Measurements from ENCODE around the gene FOXP1. TPM values are rescaled to one million over a fixed set of nuclear protein-coding genes. Genes with fewer than 3 reads are reported as not detected.

The FOXP1 gene
- total and polyA plus RNA-seq, 2 of the 13 experiments (the other 11 are each of a cell fraction or from before 2014, with no cell fraction given) = 40.4 to 59.0 TPM

GRCh38 chr3:71487418-71487817 is 96.1 kb downstream of the FOXP1 start:
- H3K9ac ChIP-seq (ENCODE audit: insufficient read depth, low read depth, low read length) = no peak overlapping the region
- H3K79me2 ChIP-seq (ENCODE audit: insufficient read depth, low read length) = peaks cover 10% of the 10 kb centered on the region
- BruUV-seq (replicated peaks) = no TSS peak
- in situ Hi-C loops (cut with HindIII; ENCODE audit: extremely low pct_ligation_motif_present, low pct_unique_long_range_greater_than_20kb) (no loop called here), intact Hi-C loops (cut with micrococcal nuclease; ENCODE audit: unreplicated experiment) (no loop called here)
- no peak overlapping the region for H3K4me3 ChIP-seq (replicated peaks in 1 of 3; ENCODE audit: insufficient read depth in 1 of 3, low read depth in 2 of 3, low read length in 3 of 3)
- no peak for ATAC-seq
- H3K4me1 ChIP-seq (ENCODE audit: insufficient read depth, low read length) = no peaks in the 10 kb centered on the region
- no peaks in the 10 kb centered on the region for H3K27me3 ChIP-seq (ENCODE audit: control insufficient read depth in 1 of 2, insufficient read depth in 2 of 2, low read length in 2 of 2)
- FAIRE-seq = no peak
- no peak overlapping the region for H3K27ac ChIP-seq (ENCODE audit: extremely low read length, insufficient read depth, low read length)
- no peaks in the 10 kb centered on the region for H4K20me1 ChIP-seq (ENCODE audit: insufficient read depth, low read length)
- CTCF ChIA-PET (ENCODE audit: low intra/inter-chr PET ratio, low total read pairs) = no interaction called here
- POLR2A ChIA-PET = no interaction called here
- TF ChIP-seq ZNF484 (CRISPR knock-in tag; IDR thresholded peaks at IDR 0.05; ENCODE audit: borderline replicate concordance, low read depth) = no peak
- TF ChIP-seq ZNF782 (CRISPR knock-in tag; IDR thresholded peaks at IDR 0.05; ENCODE audit: borderline replicate concordance) = no peak
- TF ChIP-seq XRCC5 (optimal IDR thresholded peaks at IDR 0.05; ENCODE audit: low read length) = no peak
- no peak for TF ChIP-seq ZNF709 (CRISPR knock-in tag; IDR thresholded peaks at IDR 0.05)
- TF ChIP-seq ZFP62 (CRISPR knock-in tag; IDR thresholded peaks at IDR 0.05) = no peak
- TF ChIP-seq, protein P1, sequence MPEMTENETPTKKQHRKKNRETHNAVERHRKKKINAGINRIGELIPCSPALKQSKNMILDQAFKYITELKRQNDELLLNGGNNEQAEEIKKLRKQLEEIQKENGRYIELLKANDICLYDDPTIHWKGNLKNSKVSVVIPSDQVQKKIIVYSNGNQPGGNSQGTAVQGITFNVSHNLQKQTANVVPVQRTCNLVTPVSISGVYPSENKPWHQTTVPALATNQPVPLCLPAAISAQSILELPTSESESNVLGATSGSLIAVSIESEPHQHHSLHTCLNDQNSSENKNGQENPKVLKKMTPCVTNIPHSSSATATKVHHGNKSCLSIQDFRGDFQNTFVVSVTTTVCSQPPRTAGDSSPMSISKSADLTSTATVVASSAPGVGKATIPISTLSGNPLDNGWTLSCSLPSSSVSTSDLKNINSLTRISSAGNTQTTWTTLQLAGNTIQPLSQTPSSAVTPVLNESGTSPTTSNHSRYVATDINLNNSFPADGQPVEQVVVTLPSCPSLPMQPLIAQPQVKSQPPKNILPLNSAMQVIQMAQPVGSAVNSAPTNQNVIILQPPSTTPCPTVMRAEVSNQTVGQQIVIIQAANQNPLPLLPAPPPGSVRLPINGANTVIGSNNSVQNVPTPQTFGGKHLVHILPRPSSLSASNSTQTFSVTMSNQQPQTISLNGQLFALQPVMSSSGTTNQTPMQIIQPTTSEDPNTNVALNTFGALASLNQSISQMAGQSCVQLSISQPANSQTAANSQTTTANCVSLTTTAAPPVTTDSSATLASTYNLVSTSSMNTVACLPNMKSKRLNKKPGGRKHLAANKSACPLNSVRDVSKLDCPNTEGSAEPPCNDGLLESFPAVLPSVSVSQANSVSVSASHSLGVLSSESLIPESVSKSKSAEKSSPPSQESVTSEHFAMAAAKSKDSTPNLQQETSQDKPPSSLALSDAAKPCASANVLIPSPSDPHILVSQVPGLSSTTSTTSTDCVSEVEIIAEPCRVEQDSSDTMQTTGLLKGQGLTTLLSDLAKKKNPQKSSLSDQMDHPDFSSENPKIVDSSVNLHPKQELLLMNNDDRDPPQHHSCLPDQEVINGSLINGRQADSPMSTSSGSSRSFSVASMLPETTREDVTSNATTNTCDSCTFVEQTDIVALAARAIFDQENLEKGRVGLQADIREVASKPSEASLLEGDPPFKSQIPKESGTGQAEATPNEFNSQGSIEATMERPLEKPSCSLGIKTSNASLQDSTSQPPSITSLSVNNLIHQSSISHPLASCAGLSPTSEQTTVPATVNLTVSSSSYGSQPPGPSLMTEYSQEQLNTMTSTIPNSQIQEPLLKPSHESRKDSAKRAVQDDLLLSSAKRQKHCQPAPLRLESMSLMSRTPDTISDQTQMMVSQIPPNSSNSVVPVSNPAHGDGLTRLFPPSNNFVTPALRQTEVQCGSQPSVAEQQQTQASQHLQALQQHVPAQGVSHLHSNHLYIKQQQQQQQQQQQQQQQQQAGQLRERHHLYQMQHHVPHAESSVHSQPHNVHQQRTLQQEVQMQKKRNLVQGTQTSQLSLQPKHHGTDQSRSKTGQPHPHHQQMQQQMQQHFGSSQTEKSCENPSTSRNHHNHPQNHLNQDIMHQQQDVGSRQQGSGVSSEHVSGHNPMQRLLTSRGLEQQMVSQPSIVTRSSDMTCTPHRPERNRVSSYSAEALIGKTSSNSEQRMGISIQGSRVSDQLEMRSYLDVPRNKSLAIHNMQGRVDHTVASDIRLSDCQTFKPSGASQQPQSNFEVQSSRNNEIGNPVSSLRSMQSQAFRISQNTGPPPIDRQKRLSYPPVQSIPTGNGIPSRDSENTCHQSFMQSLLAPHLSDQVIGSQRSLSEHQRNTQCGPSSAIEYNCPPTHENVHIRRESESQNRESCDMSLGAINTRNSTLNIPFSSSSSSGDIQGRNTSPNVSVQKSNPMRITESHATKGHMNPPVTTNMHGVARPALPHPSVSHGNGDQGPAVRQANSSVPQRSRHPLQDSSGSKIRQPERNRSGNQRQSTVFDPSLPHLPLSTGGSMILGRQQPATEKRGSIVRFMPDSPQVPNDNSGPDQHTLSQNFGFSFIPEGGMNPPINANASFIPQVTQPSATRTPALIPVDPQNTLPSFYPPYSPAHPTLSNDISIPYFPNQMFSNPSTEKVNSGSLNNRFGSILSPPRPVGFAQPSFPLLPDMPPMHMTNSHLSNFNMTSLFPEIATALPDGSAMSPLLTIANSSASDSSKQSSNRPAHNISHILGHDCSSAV (CRISPR knock-in tag; IDR thresholded peaks at IDR 0.05; ENCODE audit: borderline replicate concordance) = no peak
- no peak for TF ChIP-seq SAFB2 (CRISPR knock-in tag; IDR thresholded peaks at IDR 0.05; ENCODE audit: borderline replicate concordance, low read depth)
- TF ChIP-seq, protein P2, sequence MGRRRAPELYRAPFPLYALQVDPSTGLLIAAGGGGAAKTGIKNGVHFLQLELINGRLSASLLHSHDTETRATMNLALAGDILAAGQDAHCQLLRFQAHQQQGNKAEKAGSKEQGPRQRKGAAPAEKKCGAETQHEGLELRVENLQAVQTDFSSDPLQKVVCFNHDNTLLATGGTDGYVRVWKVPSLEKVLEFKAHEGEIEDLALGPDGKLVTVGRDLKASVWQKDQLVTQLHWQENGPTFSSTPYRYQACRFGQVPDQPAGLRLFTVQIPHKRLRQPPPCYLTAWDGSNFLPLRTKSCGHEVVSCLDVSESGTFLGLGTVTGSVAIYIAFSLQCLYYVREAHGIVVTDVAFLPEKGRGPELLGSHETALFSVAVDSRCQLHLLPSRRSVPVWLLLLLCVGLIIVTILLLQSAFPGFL (CRISPR knock-in tag; IDR thresholded peaks at IDR 0.05) = no peak
- no peak for TF ChIP-seq PLRG1 (conservative IDR thresholded peaks at IDR 0.05)
- TF ChIP-seq, protein P3, sequence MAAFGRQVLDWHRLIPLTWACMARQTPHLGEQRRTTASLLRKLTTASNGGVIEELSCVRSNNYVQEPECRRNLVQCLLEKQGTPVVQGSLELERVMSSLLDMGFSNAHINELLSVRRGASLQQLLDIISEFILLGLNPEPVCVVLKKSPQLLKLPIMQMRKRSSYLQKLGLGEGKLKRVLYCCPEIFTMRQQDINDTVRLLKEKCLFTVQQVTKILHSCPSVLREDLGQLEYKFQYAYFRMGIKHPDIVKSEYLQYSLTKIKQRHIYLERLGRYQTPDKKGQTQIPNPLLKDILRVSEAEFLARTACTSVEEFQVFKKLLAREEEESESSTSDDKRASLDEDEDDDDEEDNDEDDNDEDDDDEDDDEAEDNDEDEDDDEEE (CRISPR knock-in tag; IDR thresholded peaks at IDR 0.05) = no peak
- TF ChIP-seq CENPT (CRISPR knock-in tag; IDR thresholded peaks at IDR 0.05; ENCODE audit: low read depth) = no peak
- peaks cover 9 to 31% of the 10 kb centered on the region in 2 experiments for H3K36me3 ChIP-seq (replicated peaks in 1 of 2; ENCODE audit: control insufficient read depth in 1 of 2, insufficient read depth in 2 of 2, low read length in 2 of 2)
- no peak overlapping the region for H2AFZ ChIP-seq (ENCODE audit: low read length)
- H3K4me2 ChIP-seq (ENCODE audit: low read depth, low read length) = no peak overlapping the region
- no peaks in the 10 kb centered on the region for H3K9me3 ChIP-seq (ENCODE audit: low read length)
- DNase-seq (ENCODE audit: low spot score) = no peak
- 85% methylated on average over 5 of the region's 5 CpGs for WGBS (ENCODE audit: low lambda C conversion rate)
